ENCODE measurements around the gene PSME4.

The PSME4 gene

GRCh38 chr2:53970724-53971602 lies at the start of gene PSME4:
Gene PSME4, minus strand, starts transcription at chr2:53970993. Its CDS starts 209 bp downstream, at chr2:53970784.
- DNase-seq = peak; percentile 84 to 98 (median 96)
- intact Hi-C loops (cut with DNase I) = loop anchor here (10.0 kb wide), 2 partner anchors 64 to 114 kb away; no protein-coding TSS in a partner anchor

GRCh38 chr2:54015798-54016699 lies 45.3 kb upstream of the PSME4 start:
- peak in 1 of 42 donors; percentile 50 for DNase-seq
- intact Hi-C loops (cut with DNase I) = no loop called here

- DNase-seq = peak in 1 of 42 donors; percentile 34
- intact Hi-C loops (cut with DNase I) = no loop called here
Measured at GRCh38 chr2:54013996-54014395, 43.2 kb upstream of the PSME4 start.

GRCh38 chr2:54012538-54013141 lies 41.8 kb upstream of the PSME4 start:
- intact Hi-C loops (cut with DNase I) = no loop called here
- peak in 5 of 42 donors; percentile 7 to 40 (median 29) for DNase-seq

GRCh38 chr2:54009549-54009948 lies 38.8 kb upstream of the PSME4 start:
- peak in 1 of 42 donors; percentile 21 for DNase-seq
- intact Hi-C loops (cut with DNase I) = no loop called here

GRCh38 chr2:54008439-54008838 lies 37.6 kb upstream of the PSME4 start:
- intact Hi-C loops (cut with DNase I) = no loop called here
- DNase-seq = no peak

- intact Hi-C loops (cut with DNase I) = no loop called here
- no peak for DNase-seq
Measured at GRCh38 chr2:54000524-54000923, 29.7 kb upstream of the PSME4 start.

- intact Hi-C loops (cut with DNase I) = no loop called here
- no peak for DNase-seq
Measured at GRCh38 chr2:54000122-54000521, 29.3 kb upstream of the PSME4 start.

GRCh38 chr2:53998834-53999233 lies 28.0 kb upstream of the PSME4 start:
- intact Hi-C loops (cut with DNase I) = no loop called here
- DNase-seq = no peak

- intact Hi-C loops (cut with DNase I) = no loop called here
- DNase-seq = no peak
Measured at GRCh38 chr2:53994818-53995808, 24.3 kb upstream of the PSME4 start.

GRCh38 chr2:53991948-53992347 lies 21.2 kb upstream of the PSME4 start:
- no peak for DNase-seq
- intact Hi-C loops (cut with DNase I) = no loop called here

GRCh38 chr2:53989210-53989862 lies 18.5 kb upstream of the PSME4 start:
- intact Hi-C loops (cut with DNase I) = no loop called here
- no peak for DNase-seq

GRCh38 chr2:53987336-53987921 lies 16.6 kb upstream of the PSME4 start:
- intact Hi-C loops (cut with DNase I) = no loop called here
- DNase-seq = no peak

- no peak for DNase-seq
- intact Hi-C loops (cut with DNase I) = no loop called here
Measured at GRCh38 chr2:53985646-53986045, 14.9 kb upstream of the PSME4 start.

GRCh38 chr2:53969968-53970723 lies 647 bp downstream of the PSME4 start:
- peak in 38 of 42 donors; percentile 17 to 71 (median 45) for DNase-seq
- intact Hi-C loops (cut with DNase I) = loop anchor here (10.0 kb wide), 2 partner anchors 65 to 115 kb away; no protein-coding TSS in a partner anchor

- intact Hi-C loops (cut with DNase I) = no loop called here
- peak in 3 of 42 donors; percentile 11 to 38 (median 21) for DNase-seq
Measured at GRCh38 chr2:53969285-53969967, 1.4 kb downstream of the PSME4 start.
